ENCODE data around the gene LMNA.
A peak's percentile ranks its signal among the peaks of the same experiment; 100 is the strongest.
"Not testable (repeated sequence)": the region's sequence is repeated elsewhere in the genome, so short reads cannot be mapped to it uniquely, and the experiment has no call there.

Gene LMNA

GRCh38 chr1:156122519-156123355 lies 8.2 kb downstream of the LMNA start:
- no peak for DNase-seq

DNA sequence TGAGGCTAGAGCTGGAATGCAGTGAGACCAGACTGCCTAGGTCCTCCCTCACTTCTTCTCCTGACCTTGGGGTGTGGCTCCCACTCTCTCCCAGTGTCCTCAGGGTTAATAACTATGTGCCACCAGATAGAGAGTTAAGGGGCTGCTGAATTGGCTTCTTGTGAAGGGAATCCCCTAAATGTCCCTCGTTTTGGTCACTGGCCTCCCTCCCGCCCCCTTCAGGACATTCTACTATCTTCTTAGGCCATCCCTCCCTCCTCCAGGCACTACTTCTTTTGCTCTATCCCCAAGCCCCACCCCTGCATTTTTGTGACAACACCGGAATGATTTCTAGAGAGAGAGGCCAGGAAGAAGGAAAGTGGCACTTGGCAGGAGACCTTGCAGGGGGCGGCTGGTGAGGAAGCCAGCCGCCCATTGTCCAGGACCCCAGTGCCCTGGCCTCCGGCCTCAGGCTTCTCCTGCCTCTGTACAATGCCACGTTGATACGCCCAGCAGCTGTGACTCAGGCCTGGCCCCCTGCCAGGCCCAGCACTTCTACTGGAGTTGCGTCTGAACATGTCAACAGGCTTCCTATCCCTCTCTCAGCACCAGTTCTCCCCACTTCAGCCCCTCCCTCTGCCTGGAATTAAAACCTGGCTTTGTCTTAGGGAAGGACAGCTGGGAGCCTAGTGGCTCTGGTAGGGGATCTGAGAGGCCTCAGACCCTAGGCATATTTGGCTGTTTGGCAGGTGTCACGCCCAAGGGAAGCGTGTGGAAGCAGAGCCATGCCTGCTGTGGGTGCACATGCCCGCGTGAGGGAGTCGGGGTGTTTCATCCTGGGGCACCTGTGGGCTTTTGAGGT lies 9.1 kb downstream of the LMNA start:
- peak; percentile 65 to 66 for DNase-seq

- DNase-seq: no peak
These were observed 10.3 kb downstream of the LMNA start for GRCh38 chr1:156124557-156125483.

GRCh38 chr1:156125544-156125943 lies 11.0 kb downstream of the LMNA start:
- DNase-seq: not testable (repeated sequence)

DNA sequence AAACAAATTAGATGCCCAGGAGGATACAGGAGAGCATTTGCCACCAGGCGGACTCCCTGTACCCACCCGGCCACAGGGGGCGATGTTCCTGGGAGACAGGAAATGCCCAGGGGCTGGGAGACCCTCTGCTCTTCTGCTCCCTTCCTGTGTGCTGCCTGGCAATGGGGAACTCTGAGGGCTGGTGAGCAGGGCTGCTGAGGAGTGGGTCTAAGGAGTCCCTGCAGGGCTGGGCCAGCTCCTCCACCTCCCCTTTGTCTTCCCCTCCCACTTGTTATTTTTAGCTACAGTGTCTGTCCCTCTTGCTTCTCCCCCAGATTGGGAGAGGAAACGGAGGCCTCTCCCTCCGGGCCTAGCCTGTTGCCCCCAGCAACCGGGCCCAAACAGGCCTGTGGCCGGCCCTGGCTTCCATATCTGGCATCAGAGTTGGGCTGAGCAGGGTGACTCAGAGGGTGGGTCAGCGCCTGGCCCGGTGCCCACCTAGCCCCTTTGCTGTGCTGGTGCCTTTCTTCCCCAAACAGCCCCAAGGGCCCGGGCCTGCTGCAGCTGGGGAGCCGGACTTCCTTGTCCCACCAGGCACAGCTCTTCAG lies 11.6 kb downstream of the LMNA start:
- DNase-seq: peak in 1 of 2 donors; percentile 43

- DNase-seq: peak; percentile 73 to 81
These were observed 12.4 kb downstream of the LMNA start for GRCh38 chr1:156126630-156127534.

- no peak for DNase-seq
These were observed 13.8 kb downstream of the LMNA start for GRCh38 chr1:156128308-156128653.

- DNase-seq: no peak
These were observed 14.4 kb downstream of the LMNA start for GRCh38 chr1:156128654-156129597.

DNA sequence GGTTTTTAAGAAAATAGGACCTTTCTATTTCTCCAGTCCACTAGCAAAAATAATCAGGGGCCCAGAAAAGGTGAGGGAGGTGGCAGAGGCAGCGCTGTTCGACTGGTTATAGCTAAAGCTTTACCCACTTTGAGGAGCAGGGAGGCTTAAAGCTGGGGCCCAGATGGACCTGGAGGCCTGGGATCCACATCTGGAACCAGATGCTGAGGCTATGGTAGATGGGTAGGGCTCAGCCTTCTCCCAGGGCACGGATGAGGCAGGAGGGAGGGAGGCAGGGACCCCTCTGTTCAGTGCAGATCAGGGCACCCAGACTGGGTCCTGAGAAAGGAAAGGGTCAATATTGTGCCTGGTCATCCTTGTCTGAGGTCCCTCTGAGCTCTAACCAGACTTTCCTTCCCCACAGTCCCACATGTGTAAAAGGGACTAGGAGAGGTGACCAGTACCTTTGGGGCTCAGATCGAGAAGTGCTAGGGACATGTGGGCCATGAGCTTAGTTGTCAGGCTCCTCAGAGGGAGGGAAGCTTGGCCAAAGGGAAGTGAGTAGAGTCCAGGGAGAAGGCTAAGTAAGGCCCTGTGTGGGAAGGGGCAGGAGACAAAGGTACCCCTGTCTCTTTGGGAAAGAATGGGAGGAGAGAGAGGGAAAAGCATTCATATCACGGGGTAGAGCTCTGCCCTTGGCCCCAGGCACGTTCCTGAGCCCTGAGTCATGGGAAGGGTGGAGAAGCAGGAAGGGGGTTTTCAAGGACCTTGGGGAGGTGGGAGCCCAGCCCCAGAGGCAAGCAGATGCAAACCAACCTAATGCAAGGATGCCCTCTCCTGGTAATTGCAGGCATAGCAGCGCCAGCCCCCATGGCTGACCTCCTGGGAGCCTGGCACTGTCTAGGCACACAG lies 15.4 kb downstream of the LMNA start:
- DNase-seq: peak; percentile 70 to 81

GRCh38 chr1:156130578-156130942 lies 16.0 kb downstream of the LMNA start:
- DNase-seq: no peak

DNA sequence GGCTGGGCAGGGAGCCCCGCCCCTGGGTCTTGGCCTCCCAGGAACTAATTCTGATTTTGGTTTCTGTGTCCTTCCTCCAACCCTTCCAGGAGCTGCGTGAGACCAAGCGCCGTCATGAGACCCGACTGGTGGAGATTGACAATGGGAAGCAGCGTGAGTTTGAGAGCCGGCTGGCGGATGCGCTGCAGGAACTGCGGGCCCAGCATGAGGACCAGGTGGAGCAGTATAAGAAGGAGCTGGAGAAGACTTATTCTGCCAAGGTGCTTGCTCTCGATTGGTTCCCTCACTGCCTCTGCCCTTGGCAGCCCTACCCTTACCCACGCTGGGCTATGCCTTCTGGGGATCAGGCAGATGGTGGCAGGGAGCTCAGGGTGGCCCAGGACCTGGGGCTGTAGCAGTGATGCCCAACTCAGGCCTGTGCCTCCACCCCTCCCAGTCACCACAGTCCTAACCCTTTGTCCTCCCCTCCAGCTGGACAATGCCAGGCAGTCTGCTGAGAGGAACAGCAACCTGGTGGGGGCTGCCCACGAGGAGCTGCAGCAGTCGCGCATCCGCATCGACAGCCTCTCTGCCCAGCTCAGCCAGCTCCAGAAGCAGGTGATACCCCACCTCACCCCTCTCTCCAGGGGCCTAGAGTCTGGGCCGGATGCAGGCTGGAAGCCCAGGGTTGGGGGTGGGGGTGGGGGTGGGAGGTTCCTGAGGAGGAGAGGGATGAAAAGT lies 20.4 kb downstream of the LMNA start:
- no peak for DNase-seq

- no peak for DNase-seq
These were observed 21.7 kb downstream of the LMNA start for GRCh38 chr1:156135930-156136871.

GRCh38 chr1:156136970-156137483 lies 22.5 kb downstream of the LMNA start:
- no peak for DNase-seq

DNA sequence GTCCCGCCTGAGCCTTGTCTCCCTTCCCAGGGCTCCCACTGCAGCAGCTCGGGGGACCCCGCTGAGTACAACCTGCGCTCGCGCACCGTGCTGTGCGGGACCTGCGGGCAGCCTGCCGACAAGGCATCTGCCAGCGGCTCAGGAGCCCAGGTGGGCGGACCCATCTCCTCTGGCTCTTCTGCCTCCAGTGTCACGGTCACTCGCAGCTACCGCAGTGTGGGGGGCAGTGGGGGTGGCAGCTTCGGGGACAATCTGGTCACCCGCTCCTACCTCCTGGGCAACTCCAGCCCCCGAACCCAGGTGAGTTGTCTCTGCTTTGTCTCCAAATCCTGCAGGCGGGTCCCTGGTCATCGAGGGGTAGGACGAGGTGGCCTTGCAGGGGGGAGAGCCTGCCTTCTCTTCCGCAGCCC lies 24.0 kb downstream of the LMNA start:
- no peak for DNase-seq

GRCh38 chr1:156140879-156141707 lies 26.6 kb downstream of the LMNA start:
- DNase-seq: no peak
